GM12873 (cell line): ENCODE data around the gene IGSF21.

Source experiments
- TF ChIP-seq, protein P1 (sequence below): IDR thresholded peaks from 2 replicates; pipeline ENCODE4 v1.5.1; 2012; ENCODE audit warnings: low read depth, mild to moderate bottlenecking, moderate library complexity, low read length, control low read depth; ENCODE audit not compliant: insufficient read depth; ENCODE audit errors: missing control alignments

IGSF21 gene

DNA sequence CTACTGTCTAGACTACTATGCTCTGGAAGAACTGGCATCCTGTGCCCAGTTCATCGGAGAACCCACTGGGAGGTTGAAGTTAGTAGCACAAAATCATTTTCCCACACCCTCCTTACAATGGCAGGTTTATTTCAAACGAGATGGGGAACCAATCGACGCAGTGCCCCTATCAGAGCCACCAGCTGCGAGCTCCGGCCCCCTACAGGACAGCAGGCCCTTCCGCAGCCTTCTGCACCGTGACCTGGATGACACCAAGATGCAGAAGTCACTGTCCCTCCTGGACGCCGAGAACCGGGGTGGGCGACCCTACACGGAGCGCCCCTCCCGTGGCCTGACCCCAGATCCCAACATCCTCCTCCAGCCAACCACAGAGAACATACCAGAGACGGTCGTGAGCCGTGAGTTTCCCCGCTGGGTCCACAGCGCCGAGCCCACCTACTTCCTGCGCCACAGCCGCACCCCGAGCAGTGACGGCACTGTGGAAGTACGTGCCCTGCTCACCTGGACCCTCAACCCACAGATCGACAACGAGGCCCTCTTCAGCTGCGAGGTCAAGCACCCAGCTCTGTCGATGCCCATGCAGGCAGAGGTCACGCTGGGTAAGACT, 257.6 kb downstream of the IGSF21 start:
- TF ChIP-seq, protein P1, sequence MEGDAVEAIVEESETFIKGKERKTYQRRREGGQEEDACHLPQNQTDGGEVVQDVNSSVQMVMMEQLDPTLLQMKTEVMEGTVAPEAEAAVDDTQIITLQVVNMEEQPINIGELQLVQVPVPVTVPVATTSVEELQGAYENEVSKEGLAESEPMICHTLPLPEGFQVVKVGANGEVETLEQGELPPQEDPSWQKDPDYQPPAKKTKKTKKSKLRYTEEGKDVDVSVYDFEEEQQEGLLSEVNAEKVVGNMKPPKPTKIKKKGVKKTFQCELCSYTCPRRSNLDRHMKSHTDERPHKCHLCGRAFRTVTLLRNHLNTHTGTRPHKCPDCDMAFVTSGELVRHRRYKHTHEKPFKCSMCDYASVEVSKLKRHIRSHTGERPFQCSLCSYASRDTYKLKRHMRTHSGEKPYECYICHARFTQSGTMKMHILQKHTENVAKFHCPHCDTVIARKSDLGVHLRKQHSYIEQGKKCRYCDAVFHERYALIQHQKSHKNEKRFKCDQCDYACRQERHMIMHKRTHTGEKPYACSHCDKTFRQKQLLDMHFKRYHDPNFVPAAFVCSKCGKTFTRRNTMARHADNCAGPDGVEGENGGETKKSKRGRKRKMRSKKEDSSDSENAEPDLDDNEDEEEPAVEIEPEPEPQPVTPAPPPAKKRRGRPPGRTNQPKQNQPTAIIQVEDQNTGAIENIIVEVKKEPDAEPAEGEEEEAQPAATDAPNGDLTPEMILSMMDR: no peak

DNA sequence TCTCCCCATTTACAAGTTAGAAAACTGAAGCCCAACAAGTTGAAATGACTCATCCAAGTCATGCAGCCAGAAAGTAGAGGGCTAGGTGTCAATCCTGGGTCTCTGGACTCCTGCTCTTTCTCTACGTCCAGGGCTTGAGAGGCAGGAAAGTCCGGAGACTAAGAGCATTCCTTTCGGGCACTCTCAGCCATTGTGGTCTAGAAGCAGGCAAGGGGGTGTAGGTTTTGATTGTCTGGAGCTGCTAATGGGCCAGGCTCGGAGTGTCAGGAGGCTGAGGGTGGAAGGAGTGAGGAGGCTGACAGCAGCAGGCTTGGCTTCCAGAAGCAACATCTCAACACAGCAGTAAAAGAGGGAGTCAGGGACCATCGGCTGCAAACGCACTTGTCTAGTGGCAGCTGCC, 265.6 kb downstream of the IGSF21 start:
- TF ChIP-seq, protein P1: no peak

DNA sequence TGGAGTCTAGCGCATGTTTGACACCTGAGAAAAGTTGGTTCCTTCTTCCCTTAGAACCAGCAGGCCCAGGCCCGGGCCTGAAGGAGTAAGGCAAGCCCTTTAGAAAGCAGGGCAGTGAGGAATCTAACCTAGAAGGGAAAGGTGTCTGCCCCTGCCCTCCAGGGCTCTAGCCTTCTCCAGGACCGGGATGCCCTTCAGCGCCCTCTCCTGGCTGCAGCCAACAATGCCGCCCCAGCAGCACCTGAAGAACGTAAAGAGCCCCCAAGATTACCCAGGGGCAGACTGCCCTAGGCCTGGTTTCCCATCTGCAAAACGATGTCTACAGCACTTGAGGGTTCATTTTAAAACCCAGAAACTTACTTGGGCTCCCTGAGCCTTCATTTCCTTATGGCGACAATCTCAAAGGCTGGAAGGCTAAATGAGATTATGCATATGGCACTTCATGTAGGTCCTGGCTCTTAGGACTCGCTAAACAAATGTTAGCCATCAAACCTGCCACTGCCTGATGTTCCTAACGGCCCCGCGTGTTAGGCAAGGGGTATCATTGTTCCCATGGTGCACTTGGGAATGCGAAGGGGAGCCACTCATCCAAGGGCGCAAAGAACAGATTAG, 266.4 kb downstream of the IGSF21 start:
- TF ChIP-seq, protein P1: peak; percentile 67

DNA sequence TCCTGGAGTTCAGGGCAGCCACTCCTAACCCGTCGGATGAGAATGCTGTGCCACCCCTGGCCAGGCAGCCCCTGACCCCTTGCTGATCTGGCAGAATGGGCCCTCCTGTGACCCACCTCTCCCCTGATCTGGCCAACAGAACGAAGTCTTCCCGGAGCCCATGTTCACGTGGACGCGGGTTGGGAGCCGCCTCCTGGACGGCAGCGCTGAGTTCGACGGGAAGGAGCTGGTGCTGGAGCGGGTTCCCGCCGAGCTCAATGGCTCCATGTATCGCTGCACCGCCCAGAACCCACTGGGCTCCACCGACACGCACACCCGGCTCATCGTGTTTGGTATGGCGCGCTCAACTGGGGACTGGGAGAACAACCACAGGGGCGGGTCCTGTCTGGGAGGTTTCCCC, 269.1 kb downstream of the IGSF21 start:
- TF ChIP-seq, protein P1: no peak

DNA sequence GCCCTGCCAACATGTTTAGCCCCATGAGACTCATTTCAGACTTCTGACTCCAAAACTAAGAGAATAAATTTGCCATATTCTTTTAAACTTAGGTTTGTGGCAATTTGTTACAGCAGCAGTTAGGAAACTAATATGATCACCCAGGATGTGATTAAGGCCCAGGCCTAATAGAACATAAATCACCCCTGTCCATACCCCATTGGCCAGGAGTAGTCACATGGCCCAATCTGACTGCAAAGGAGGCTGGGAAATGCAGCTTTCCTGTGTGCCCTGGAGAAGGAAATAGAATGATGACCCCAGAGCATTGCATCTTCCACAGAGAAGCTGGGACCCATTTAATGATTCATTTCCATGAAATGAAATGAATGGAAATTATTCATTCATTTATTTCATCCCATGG, 272.7 kb downstream of the IGSF21 start:
- TF ChIP-seq, protein P1: no peak

DNA sequence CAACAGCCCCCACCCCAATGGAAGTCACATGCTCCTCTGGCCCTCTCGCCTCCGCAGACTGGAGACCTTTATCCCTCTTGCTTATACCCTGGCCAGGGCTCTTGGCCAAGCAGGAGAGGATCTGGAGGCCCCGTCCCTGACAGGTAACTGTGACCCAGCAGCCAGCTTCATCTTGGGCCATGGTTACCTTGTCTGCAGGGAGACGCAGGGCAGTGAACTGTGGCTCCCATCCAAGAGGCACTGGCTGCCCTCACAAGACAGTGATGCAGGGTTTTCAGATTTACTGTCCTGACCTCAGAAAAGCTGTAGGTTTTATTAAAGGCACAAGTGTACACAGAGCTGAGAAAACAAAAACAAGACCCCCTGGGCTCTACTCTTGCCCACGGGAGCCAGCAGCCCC, 276.5 kb downstream of the IGSF21 start:
- TF ChIP-seq, protein P1: no peak

DNA sequence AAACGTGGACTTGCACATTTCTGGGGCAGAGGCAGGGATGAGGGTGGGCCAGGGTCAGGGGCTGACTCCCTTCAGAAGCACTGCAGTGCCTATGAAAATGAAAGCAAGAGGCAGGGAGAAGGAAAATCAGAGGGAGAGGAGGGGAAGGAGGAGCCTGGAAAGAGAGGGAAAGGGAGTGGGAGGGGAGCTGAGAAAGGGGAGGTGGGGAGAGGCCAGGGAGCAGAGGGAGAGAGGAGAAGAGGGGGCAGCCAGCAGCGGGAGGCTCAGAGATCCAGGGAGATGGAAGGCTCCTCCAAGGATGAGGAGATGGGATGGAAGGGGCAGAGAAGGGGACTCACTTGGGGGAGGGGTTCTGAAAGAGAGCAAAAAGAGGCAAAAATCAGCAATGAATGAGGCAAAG, 276.9 kb downstream of the IGSF21 start:
- TF ChIP-seq, protein P1: no peak
